SK-N-SH (cell line): Measurements from ENCODE around the gene BFSP2.

Experiments used
- CTCF ChIP-seq: fragments of 200-600 bp; sonication (generic); IDR thresholded peaks from 2 replicates; pipeline ENCODE4 v1.6.1; 2017; ENCODE audit warnings: antibody characterized with exemption, mild to moderate bottlenecking, moderate library complexity
- GATA2 ChIP-seq: sonication (generic); formaldehyde crosslinking; IDR thresholded peaks from 2 replicates; pipeline ENCODE4 v1.5.0; 2020; ENCODE audit warnings: mild to moderate bottlenecking, missing genetic modification reagents

- no peak for TF ChIP-seq GATA2 (CRISPR knock-in tag)
- TF ChIP-seq CTCF, result no peak
These were observed 5.1 kb upstream of the BFSP2 start for GRCh38 chr3:133394561-133395311.
